Central memory CD8-positive, alpha-beta T cell (primary cell): Measurements from ENCODE around the gene IFNGR1.

Experiments used
- ATAC-seq: fragments of 150-1000 bp; cut with Tn5 transposase; replicated peaks from 2 replicates; pipeline ENCODE4 v1.10.0; 2022; ENCODE audit warnings: mild to moderate bottlenecking, moderate FRiP score, moderate number of reproducible peaks; ENCODE audit not compliant: poor library complexity, severe bottlenecking; ENCODE audit errors: extremely low read depth
- DNase-seq, 2 donors: peaks; one replicate each; pipeline ENCODE4 v3.0.0; 2021; ENCODE audit warnings: low spot score in 2 of 2
- H3K27ac Mint-ChIP-seq: one replicate; pipeline ENCODE4 v1.8.0; 2022; ENCODE audit warnings: low read depth, mild to moderate bottlenecking, moderate library complexity, mixed read lengths
- H3K27me3 Mint-ChIP-seq: one replicate; pipeline ENCODE4 v1.8.0; 2022; ENCODE audit warnings: mixed read lengths
- H3K36me3 Mint-ChIP-seq: one replicate; pipeline ENCODE4 v1.8.0; 2022; ENCODE audit warnings: mild to moderate bottlenecking, moderate library complexity, mixed read lengths; ENCODE audit not compliant: insufficient read depth
- H3K4me1 Mint-ChIP-seq: one replicate; pipeline ENCODE4 v1.8.0; 2022; ENCODE audit warnings: mixed read lengths
- H3K4me3 Mint-ChIP-seq: one replicate; pipeline ENCODE4 v1.8.0; 2022; ENCODE audit warnings: mild to moderate bottlenecking, moderate library complexity, mixed read lengths
- H3K9me3 Mint-ChIP-seq: one replicate; pipeline ENCODE4 v1.8.0; 2022; ENCODE audit warnings: mixed read lengths

The IFNGR1 gene

GRCh38 chr6:137177611-137178010 lies 41.6 kb downstream of the IFNGR1 start:
- H3K36me3 Mint-ChIP-seq, result no peaks in the 10 kb centered on the region
- H3K4me3 Mint-ChIP-seq, result no peak overlapping the region
- peaks cover 6% of the 10 kb centered on the region for H3K9me3 Mint-ChIP-seq
- H3K27ac Mint-ChIP-seq, result no peak overlapping the region
- no peaks in the 10 kb centered on the region for H3K4me1 Mint-ChIP-seq
- DNase-seq, result no peak
- peaks cover 10% of the 10 kb centered on the region for H3K27me3 Mint-ChIP-seq
- no peak for ATAC-seq

- no peaks in the 10 kb centered on the region for H3K4me1 Mint-ChIP-seq
- ATAC-seq (no peak), DNase-seq (no peak)
- H3K9me3 Mint-ChIP-seq, result peaks cover 6% of the 10 kb centered on the region
- no peak overlapping the region for H3K4me3 Mint-ChIP-seq
- H3K36me3 Mint-ChIP-seq, result no peaks in the 10 kb centered on the region
- H3K27ac Mint-ChIP-seq, result no peak overlapping the region
- H3K27me3 Mint-ChIP-seq, result peaks cover 10% of the 10 kb centered on the region
Observed at GRCh38 chr6:137176729-137177128, 42.5 kb downstream of the IFNGR1 start.

- DNase-seq (no peak), ATAC-seq (no peak)
- no peak overlapping the region for H3K4me3 Mint-ChIP-seq
- peaks cover 10% of the 10 kb centered on the region for H3K27me3 Mint-ChIP-seq
- no peak overlapping the region for H3K27ac Mint-ChIP-seq
- peaks cover 4% of the 10 kb centered on the region for H3K9me3 Mint-ChIP-seq
- H3K4me1 Mint-ChIP-seq, result no peaks in the 10 kb centered on the region
- no peaks in the 10 kb centered on the region for H3K36me3 Mint-ChIP-seq
Observed at GRCh38 chr6:137175868-137176245, 43.3 kb downstream of the IFNGR1 start.

GRCh38 chr6:137175157-137175867 lies 43.9 kb downstream of the IFNGR1 start:
- Mint-ChIP-seq H3K4me3 (no peak overlapping the region), H3K4me1 (no peaks in the 10 kb centered on the region), H3K36me3 (no peaks in the 10 kb centered on the region), H3K27me3 (peaks cover 10% of the 10 kb centered on the region), H3K9me3 (no peaks in the 10 kb centered on the region), H3K27ac (no peak overlapping the region)
- ATAC-seq, result no peak
- no peak for DNase-seq

GRCh38 chr6:137173501-137173900 lies 45.7 kb downstream of the IFNGR1 start, which contains the start of gene IL22RA2:
Gene IL22RA2 (minus strand): TSS chr6:137173644. CDS start chr6:137161749, 11,895 bp downstream.
- no peak for ATAC-seq
- H3K27ac Mint-ChIP-seq, result no peak within 1 kb of the TSS

GRCh38 chr6:137172734-137173431 lies 46.3 kb downstream of the IFNGR1 start:
- no peak overlapping the region for H3K27ac Mint-ChIP-seq
- H3K4me1 Mint-ChIP-seq, result no peaks in the 10 kb centered on the region
- peaks cover 3% of the 10 kb centered on the region for H3K36me3 Mint-ChIP-seq
- H3K27me3 Mint-ChIP-seq, result no peaks in the 10 kb centered on the region
- H3K4me3 Mint-ChIP-seq, result no peak overlapping the region
- H3K9me3 Mint-ChIP-seq, result no peaks in the 10 kb centered on the region
- no peak for DNase-seq
- ATAC-seq, result no peak

More at GRCh38 chr6:137173501-137173900, 45.7 kb downstream of the IFNGR1 start, which contains the start of gene IL22RA2:
- no peak for DNase-seq
- Mint-ChIP-seq H3K36me3 (peaks cover 3% of the 10 kb centered on the region), H3K4me1 (no peaks in the 10 kb centered on the region), H3K27me3 (peaks cover 1% of the 10 kb centered on the region), H3K4me3 (no peak within 1 kb of the TSS), H3K9me3 (no peaks in the 10 kb centered on the region)

- ATAC-seq (no peak), DNase-seq (no peak)
- Mint-ChIP-seq H3K36me3 (peaks cover 3% of the 10 kb centered on the region), H3K4me1 (no peaks in the 10 kb centered on the region), H3K4me3 (no peak overlapping the region), H3K9me3 (no peaks in the 10 kb centered on the region), H3K27ac (no peak overlapping the region), H3K27me3 (no peaks in the 10 kb centered on the region)
Observed at GRCh38 chr6:137171824-137172733, 47.1 kb downstream of the IFNGR1 start.

GRCh38 chr6:137171053-137171374 lies 48.2 kb downstream of the IFNGR1 start:
- Mint-ChIP-seq H3K9me3 (no peaks in the 10 kb centered on the region), H3K27ac (no peak overlapping the region), H3K4me1 (peaks cover 6% of the 10 kb centered on the region), H3K27me3 (no peaks in the 10 kb centered on the region), H3K4me3 (no peak overlapping the region), H3K36me3 (peaks cover 3% of the 10 kb centered on the region)
- no peak for DNase-seq
- ATAC-seq, result no peak

- Mint-ChIP-seq H3K4me1 (peaks cover 10% of the 10 kb centered on the region), H3K4me3 (no peak overlapping the region), H3K27ac (no peak overlapping the region)
Observed at GRCh38 chr6:137170266-137171052, 48.7 kb downstream of the IFNGR1 start.

GRCh38 chr6:137167702-137168377 lies 51.3 kb downstream of the IFNGR1 start:
- DNase-seq (no peak), ATAC-seq (no peak)
- H3K4me3 Mint-ChIP-seq, result no peak overlapping the region
- peaks cover 4% of the 10 kb centered on the region for H3K36me3 Mint-ChIP-seq
- H3K9me3 Mint-ChIP-seq, result peaks cover 6% of the 10 kb centered on the region
- peaks cover 9% of the 10 kb centered on the region for H3K27me3 Mint-ChIP-seq
- H3K4me1 Mint-ChIP-seq, result peaks cover 28% of the 10 kb centered on the region
- no peak overlapping the region for H3K27ac Mint-ChIP-seq

More at GRCh38 chr6:137170266-137171052, 48.7 kb downstream of the IFNGR1 start:
- H3K36me3 Mint-ChIP-seq, result peaks cover 3% of the 10 kb centered on the region
- DNase-seq (no peak), ATAC-seq (no peak)
- H3K9me3 Mint-ChIP-seq, result no peaks in the 10 kb centered on the region
- no peaks in the 10 kb centered on the region for H3K27me3 Mint-ChIP-seq

GRCh38 chr6:137166247-137167098 lies 52.7 kb downstream of the IFNGR1 start:
- Mint-ChIP-seq H3K9me3 (peaks cover 6% of the 10 kb centered on the region), H3K27me3 (peaks cover 9% of the 10 kb centered on the region), H3K27ac (no peak overlapping the region), H3K4me3 (no peak overlapping the region), H3K36me3 (peaks cover 4% of the 10 kb centered on the region), H3K4me1 (peaks cover 28% of the 10 kb centered on the region)
- DNase-seq (no peak), ATAC-seq (no peak)
